ENCODE data around the gene LRIT1.
A peak's percentile ranks its signal among the peaks of the same experiment; 100 is the strongest.
"Not testable (repeated sequence)": the region's sequence is repeated elsewhere in the genome, so short reads cannot be mapped to it uniquely, and the experiment has no call there.

Gene LRIT1

DNA sequence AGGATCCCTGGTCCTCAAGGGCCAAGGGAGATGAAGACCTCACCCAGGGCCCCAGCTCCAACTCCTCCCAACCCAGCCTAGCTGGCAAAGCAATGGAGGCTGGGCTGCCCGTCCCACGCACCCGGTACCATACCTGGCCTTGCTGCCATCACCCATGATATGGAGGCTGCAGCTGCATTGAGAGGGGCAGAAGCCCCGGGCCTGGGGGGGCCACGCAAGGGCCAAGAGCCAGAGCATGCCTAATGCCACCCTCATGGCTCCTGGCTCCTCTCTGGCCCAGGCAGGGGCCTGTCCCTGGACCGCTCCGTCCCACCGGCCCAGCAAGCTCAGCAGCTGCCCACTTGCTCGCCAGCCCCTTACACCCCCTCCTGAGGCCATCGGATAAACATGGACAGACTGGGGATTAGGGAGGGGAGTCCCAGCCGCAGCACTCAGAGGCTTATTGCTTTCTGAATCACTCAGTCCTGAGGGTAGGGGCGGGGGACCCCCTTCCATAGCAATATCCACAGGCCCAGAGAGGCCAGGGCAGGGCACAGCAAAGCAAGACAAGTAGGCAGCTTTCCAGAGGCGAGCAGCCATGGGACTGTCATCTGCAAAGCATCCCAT lies at the start of gene LRIT1:
Gene LRIT1 (minus strand): TSS at position 362 of the 606 bp plus-strand sequence. CDS start 107 bp downstream, at position 255.
- Histone ChIP-seq H2AFZ (ENCODE audit: low read depth, low read length) (no peak within 1 kb of the TSS), H3K4me1 (ENCODE audit: insufficient read depth, low read length) (peaks cover 21% of the 10 kb centered on the region), H3K36me3 (ENCODE audit: insufficient read depth, low read length) (no peaks in the 10 kb centered on the region), H3K27me3 (ENCODE audit: insufficient read depth, low read length) (no peaks in the 10 kb centered on the region), H3K9me3 (ENCODE audit: low read length) (peaks cover 4% of the 10 kb centered on the region), H3K4me3 (ENCODE audit: low read length) (no peak within 1 kb of the TSS)

- no peak overlapping the region for H2AFZ ChIP-seq (ENCODE audit: low read depth, low read length)
- H3K9me3 ChIP-seq (ENCODE audit: low read length): no peaks in the 10 kb centered on the region
- H3K4me3 ChIP-seq (ENCODE audit: low read length): no peak overlapping the region
- no peaks in the 10 kb centered on the region for H3K4me1 ChIP-seq (ENCODE audit: insufficient read depth, low read length)
- peaks cover 5% of the 10 kb centered on the region for H3K27me3 ChIP-seq (ENCODE audit: insufficient read depth, low read length)
- H3K36me3 ChIP-seq (ENCODE audit: insufficient read depth, low read length): no peaks in the 10 kb centered on the region
These were observed 48.9 kb upstream of the LRIT1 start for GRCh38 chr10:84290235-84290634.

DNA sequence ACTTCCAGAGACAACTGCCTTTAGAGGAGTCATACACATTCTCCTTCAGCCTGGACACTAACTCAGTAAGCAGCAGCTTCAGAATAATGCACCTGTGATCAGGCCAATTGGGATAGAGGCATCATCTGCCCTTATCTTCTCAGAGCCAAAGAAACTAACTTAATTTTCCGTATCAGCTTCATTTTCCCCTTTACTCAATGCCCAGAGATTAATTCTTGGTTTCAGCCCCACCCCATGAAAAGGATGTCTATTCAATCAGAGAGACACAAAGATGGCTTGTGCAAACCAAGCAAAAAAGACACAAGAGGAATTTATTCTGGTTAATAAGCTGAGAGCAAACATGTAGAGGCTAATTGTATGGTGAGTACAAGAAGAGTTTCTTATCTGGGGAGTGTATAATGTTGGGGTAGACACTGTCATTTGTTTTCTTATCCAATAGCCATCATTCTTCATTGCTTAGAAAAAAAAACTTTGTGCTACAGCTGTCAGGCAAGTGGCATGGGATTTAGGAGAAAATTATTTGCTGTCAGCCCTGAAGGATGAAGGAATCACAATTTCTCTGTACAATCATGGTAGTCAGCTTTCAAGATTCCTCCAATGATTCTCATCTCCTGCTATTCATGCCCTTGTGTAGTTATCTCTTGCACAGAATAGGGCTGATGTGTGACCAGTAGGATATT lies 48.3 kb upstream of the LRIT1 start:
- no peaks in the 10 kb centered on the region for H3K9me3 ChIP-seq (ENCODE audit: low read length)
- H3K4me1 ChIP-seq (ENCODE audit: insufficient read depth, low read length): no peaks in the 10 kb centered on the region
- no peak overlapping the region for H3K4me3 ChIP-seq (ENCODE audit: low read length)
- peaks cover 5% of the 10 kb centered on the region for H3K27me3 ChIP-seq (ENCODE audit: insufficient read depth, low read length)
- no peaks in the 10 kb centered on the region for H3K36me3 ChIP-seq (ENCODE audit: insufficient read depth, low read length)
- H2AFZ ChIP-seq (ENCODE audit: low read depth, low read length): no peak overlapping the region

- H3K9me3 ChIP-seq (ENCODE audit: low read length): no peaks in the 10 kb centered on the region
- no peaks in the 10 kb centered on the region for H3K4me1 ChIP-seq (ENCODE audit: insufficient read depth, low read length)
- no peaks in the 10 kb centered on the region for H3K36me3 ChIP-seq (ENCODE audit: insufficient read depth, low read length)
- H3K4me3 ChIP-seq (ENCODE audit: low read length): no peak overlapping the region
- peaks cover 5% of the 10 kb centered on the region for H3K27me3 ChIP-seq (ENCODE audit: insufficient read depth, low read length)
- no peak overlapping the region for H2AFZ ChIP-seq (ENCODE audit: low read depth, low read length)
These were observed 46.8 kb upstream of the LRIT1 start for GRCh38 chr10:84288151-84288550.

DNA sequence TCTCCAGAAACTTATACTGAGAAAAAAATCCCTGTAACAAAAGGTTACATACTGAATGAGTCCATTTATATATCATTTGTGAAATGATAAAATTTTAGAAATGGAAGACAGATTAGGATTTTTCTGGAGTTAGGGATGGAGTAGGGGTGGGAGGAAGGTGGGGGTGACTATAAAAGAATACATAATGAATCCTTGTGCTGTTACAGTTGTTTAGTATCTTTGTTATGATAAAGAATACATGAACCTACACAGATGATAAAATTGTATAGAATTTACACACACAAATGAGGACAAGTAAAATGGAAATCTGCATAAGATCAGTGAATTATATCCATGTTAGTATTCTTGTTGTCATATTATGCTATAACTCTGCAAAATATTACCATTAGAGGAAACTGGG lies 45.3 kb upstream of the LRIT1 start:
- Histone ChIP-seq H2AFZ (ENCODE audit: low read depth, low read length) (no peak overlapping the region), H3K27me3 (ENCODE audit: insufficient read depth, low read length) (peaks cover 5% of the 10 kb centered on the region), H3K4me3 (ENCODE audit: low read length) (no peak overlapping the region), H3K9me3 (ENCODE audit: low read length) (no peaks in the 10 kb centered on the region), H3K4me1 (ENCODE audit: insufficient read depth, low read length) (no peaks in the 10 kb centered on the region), H3K36me3 (ENCODE audit: insufficient read depth, low read length) (no peaks in the 10 kb centered on the region)

- H3K9me3 ChIP-seq (ENCODE audit: low read length); H3K4me1 ChIP-seq (ENCODE audit: insufficient read depth, low read length); H3K36me3 ChIP-seq (ENCODE audit: insufficient read depth, low read length); H3K27me3 ChIP-seq (ENCODE audit: insufficient read depth, low read length): not testable (repeated sequence)
- Histone ChIP-seq H3K4me3 (ENCODE audit: low read length) (peak overlapping the region; percentile 40), H2AFZ (ENCODE audit: low read depth, low read length) (peak overlapping the region; percentile 46)
These were observed 38.6 kb upstream of the LRIT1 start for GRCh38 chr10:84279876-84280475.

- Histone ChIP-seq H3K27me3 (ENCODE audit: insufficient read depth, low read length) (peaks cover 10% of the 10 kb centered on the region), H2AFZ (ENCODE audit: low read depth, low read length) (no peak overlapping the region), H3K36me3 (ENCODE audit: insufficient read depth, low read length) (no peaks in the 10 kb centered on the region), H3K4me1 (ENCODE audit: insufficient read depth, low read length) (no peaks in the 10 kb centered on the region), H3K9me3 (ENCODE audit: low read length) (no peaks in the 10 kb centered on the region), H3K4me3 (ENCODE audit: low read length) (no peak overlapping the region)
These were observed 29.4 kb upstream of the LRIT1 start for GRCh38 chr10:84270708-84271107.

GRCh38 chr10:84269773-84270172 lies 28.4 kb upstream of the LRIT1 start:
- H3K9me3 ChIP-seq (ENCODE audit: low read length): no peaks in the 10 kb centered on the region
- no peak overlapping the region for H3K4me3 ChIP-seq (ENCODE audit: low read length)
- peaks cover 2% of the 10 kb centered on the region for H3K4me1 ChIP-seq (ENCODE audit: insufficient read depth, low read length)
- H3K36me3 ChIP-seq (ENCODE audit: insufficient read depth, low read length): no peaks in the 10 kb centered on the region
- no peak overlapping the region for H2AFZ ChIP-seq (ENCODE audit: low read depth, low read length)
- peaks cover 10% of the 10 kb centered on the region for H3K27me3 ChIP-seq (ENCODE audit: insufficient read depth, low read length)

DNA sequence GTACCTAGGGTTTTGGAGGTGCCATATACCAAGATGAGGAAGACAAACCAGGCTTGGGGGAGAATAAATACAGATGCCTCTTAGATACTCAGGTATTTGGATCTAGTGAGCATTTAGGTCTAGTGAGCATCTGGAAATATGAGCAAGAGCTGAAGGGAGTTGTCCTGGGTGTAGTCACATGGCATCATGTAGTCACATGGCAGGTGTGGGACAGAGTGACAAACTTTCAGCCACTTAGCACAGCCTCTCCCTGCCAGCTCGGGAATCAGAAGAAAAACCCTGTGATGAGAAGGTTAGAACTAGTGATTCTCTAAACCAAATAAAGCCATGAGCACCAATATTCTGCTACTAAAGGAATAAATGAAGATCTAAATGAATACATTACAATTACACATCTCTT lies 27.8 kb upstream of the LRIT1 start:
- Histone ChIP-seq H3K4me1 (ENCODE audit: insufficient read depth, low read length) (peaks cover 3% of the 10 kb centered on the region), H3K36me3 (ENCODE audit: insufficient read depth, low read length) (no peaks in the 10 kb centered on the region), H3K27me3 (ENCODE audit: insufficient read depth, low read length) (peaks cover 10% of the 10 kb centered on the region), H3K4me3 (ENCODE audit: low read length) (no peak overlapping the region), H3K9me3 (ENCODE audit: low read length) (no peaks in the 10 kb centered on the region), H2AFZ (ENCODE audit: low read depth, low read length) (no peak overlapping the region)

DNA sequence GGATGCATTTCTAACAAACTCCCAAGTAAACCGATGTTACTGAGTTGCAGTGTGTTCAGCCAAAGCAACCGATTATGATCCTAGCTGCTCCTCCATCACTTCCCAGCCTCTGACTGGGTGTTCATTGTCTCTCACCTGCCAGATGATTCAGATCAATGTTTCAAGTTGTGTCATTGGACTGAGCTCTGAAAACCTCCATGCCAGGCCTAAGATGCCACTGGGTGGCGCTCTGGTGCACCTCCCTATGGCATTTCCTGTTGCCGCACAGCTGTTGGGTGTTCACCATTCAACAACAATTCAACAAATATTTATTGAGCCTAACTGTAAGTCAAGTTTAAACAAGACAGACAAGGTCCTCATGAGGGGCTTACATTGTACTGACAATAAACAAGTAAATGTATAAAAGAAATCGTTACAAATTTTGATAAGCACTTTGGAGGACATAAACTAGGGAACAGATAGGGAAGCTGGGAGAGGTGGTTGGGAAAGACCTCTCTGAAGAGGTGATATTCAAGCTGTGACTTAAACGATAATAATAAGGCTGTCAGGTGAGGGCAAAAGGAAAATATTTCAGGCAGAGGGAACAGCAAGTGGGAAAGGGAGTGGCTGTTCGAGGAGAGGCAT lies 26.3 kb upstream of the LRIT1 start:
- no peak overlapping the region for H3K4me3 ChIP-seq (ENCODE audit: low read length)
- H3K4me1 ChIP-seq (ENCODE audit: insufficient read depth, low read length): peaks cover 3% of the 10 kb centered on the region
- no peaks in the 10 kb centered on the region for H3K9me3 ChIP-seq (ENCODE audit: low read length)
- peaks cover 4% of the 10 kb centered on the region for H3K27me3 ChIP-seq (ENCODE audit: insufficient read depth, low read length)
- H3K36me3 ChIP-seq (ENCODE audit: insufficient read depth, low read length): no peaks in the 10 kb centered on the region
- H2AFZ ChIP-seq (ENCODE audit: low read depth, low read length): no peak overlapping the region

GRCh38 chr10:84265418-84265817 lies 24.1 kb upstream of the LRIT1 start:
- Histone ChIP-seq H3K9me3 (ENCODE audit: low read length) (no peaks in the 10 kb centered on the region), H3K27me3 (ENCODE audit: insufficient read depth, low read length) (peaks cover 20% of the 10 kb centered on the region), H3K4me1 (ENCODE audit: insufficient read depth, low read length) (peaks cover 3% of the 10 kb centered on the region), H3K4me3 (ENCODE audit: low read length) (no peak overlapping the region), H2AFZ (ENCODE audit: low read depth, low read length) (no peak overlapping the region), H3K36me3 (ENCODE audit: insufficient read depth, low read length) (no peaks in the 10 kb centered on the region)

GRCh38 chr10:84264611-84265141 lies 23.3 kb upstream of the LRIT1 start:
- Histone ChIP-seq H2AFZ (ENCODE audit: low read depth, low read length) (no peak overlapping the region), H3K36me3 (ENCODE audit: insufficient read depth, low read length) (no peaks in the 10 kb centered on the region), H3K27me3 (ENCODE audit: insufficient read depth, low read length) (peaks cover 21% of the 10 kb centered on the region), H3K9me3 (ENCODE audit: low read length) (no peaks in the 10 kb centered on the region), H3K4me1 (ENCODE audit: insufficient read depth, low read length) (peaks cover 3% of the 10 kb centered on the region), H3K4me3 (ENCODE audit: low read length) (no peak overlapping the region)

GRCh38 chr10:84263716-84264115 lies 22.4 kb upstream of the LRIT1 start:
- no peak overlapping the region for H2AFZ ChIP-seq (ENCODE audit: low read depth, low read length)
- H3K4me3 ChIP-seq (ENCODE audit: low read length): no peak overlapping the region
- no peaks in the 10 kb centered on the region for H3K36me3 ChIP-seq (ENCODE audit: insufficient read depth, low read length)
- H3K27me3 ChIP-seq (ENCODE audit: insufficient read depth, low read length): peaks cover 21% of the 10 kb centered on the region
- peaks cover 3% of the 10 kb centered on the region for H3K4me1 ChIP-seq (ENCODE audit: insufficient read depth, low read length)
- no peaks in the 10 kb centered on the region for H3K9me3 ChIP-seq (ENCODE audit: low read length)

All from neuron (in vitro differentiated cells).